Fibroblast of lung (primary cell): Measurements from ENCODE around the gene KLF3. TPM values are rescaled to one million over a fixed set of nuclear protein-coding genes. Genes with fewer than 3 reads are reported as not detected.
A peak's percentile ranks its signal among the peaks of the same experiment; 100 is the strongest.

ENCODE experiments used
- DNase-seq, 2 donors: peaks; one replicate each; pipeline versions ENCODE4 v3.0.0 to v3.0.0-alpha.2; 2010; ENCODE audit warnings: low read depth in 2 of 2
- H2AFZ ChIP-seq: 2 replicates; pipeline ENCODE4 v1.5.1; 2012; ENCODE audit warnings: low read length, control low read depth, inconsistent platforms
- H3K27ac ChIP-seq: 2 replicates; pipeline ENCODE4 v1.5.1; 2011; ENCODE audit warnings: low read length, control low read depth; ENCODE audit not compliant: insufficient read depth
- H3K27me3 ChIP-seq: 2 replicates; pipeline ENCODE4 v1.5.1; 2011; ENCODE audit warnings: mild to moderate bottlenecking, low read length; ENCODE audit not compliant: control insufficient read depth, insufficient read depth
- H3K36me3 ChIP-seq: 2 replicates; pipeline ENCODE4 v1.5.1; 2011; ENCODE audit warnings: low read length; ENCODE audit not compliant: control insufficient read depth, insufficient read depth
- H3K4me1 ChIP-seq: 2 replicates; pipeline ENCODE4 v1.5.1; 2011; ENCODE audit warnings: low read length; ENCODE audit not compliant: control insufficient read depth, insufficient read depth; ENCODE audit errors: extremely low read depth
- H3K4me2 ChIP-seq: 2 replicates; pipeline ENCODE4 v1.5.1; 2011; ENCODE audit warnings: low read length, control low read depth; ENCODE audit not compliant: insufficient read depth; ENCODE audit errors: extremely low read depth
- H3K4me3 ChIP-seq, 4 experiments: fragments of 200-600 bp in 1 of 4; sonication (generic) in 1 of 4; replicated peaks in 1 of 4; 2 replicates each; pipeline ENCODE4 v1.5.1; 2011 to 2016; ENCODE audit warnings: low read length in 4 of 4, low read depth in 3 of 4, mild to moderate bottlenecking in 3 of 4, control low read depth in 2 of 4, inconsistent platforms in 1 of 4, mixed read lengths in 1 of 4; ENCODE audit not compliant: insufficient read depth in 1 of 4; ENCODE audit errors: control extremely low read depth in 1 of 4
- H3K79me2 ChIP-seq: 2 replicates; pipeline ENCODE4 v1.5.1; 2012; ENCODE audit warnings: mild to moderate bottlenecking, low read length, inconsistent platforms; ENCODE audit not compliant: control insufficient read depth, insufficient read depth
- H3K9ac ChIP-seq: 2 replicates; pipeline ENCODE4 v1.5.1; 2011; ENCODE audit warnings: mild to moderate bottlenecking, low read length, control low read depth; ENCODE audit not compliant: insufficient read depth
- H3K9me3 ChIP-seq: 2 replicates; pipeline ENCODE4 v1.5.1; 2012; ENCODE audit warnings: low read depth, low read length; ENCODE audit not compliant: control insufficient read depth, insufficient read depth
- H4K20me1 ChIP-seq: 2 replicates; pipeline ENCODE4 v1.5.1; 2011; ENCODE audit warnings: low read length; ENCODE audit not compliant: control insufficient read depth, insufficient read depth; ENCODE audit errors: extremely low read depth
- EZH2 ChIP-seq: IDR thresholded peaks from 2 replicates; pipeline ENCODE4 v1.5.1; 2012; ENCODE audit warnings: low read length, control low read depth, mild to moderate bottlenecking; ENCODE audit errors: missing control alignments
- polyA plus RNA-seq, 2 donors: library from polyadenylated mRNA; depleted of rRNA in 1 of 2; stranded (reverse) in 1 of 2; unstranded in 1 of 2; fragments of >200 nt; gene quantifications; 2 replicates each; pipeline ENCODE4 v1.2.1, GENCODE V29; 2011 to 2012; ENCODE audit warnings: missing spikeins in 1 of 2
- total RNA-seq: library from RNA; depleted of rRNA; stranded (reverse); fragments of >200 nt; gene quantifications from 2 replicates; pipeline ENCODE4 v1.2.1, GENCODE V29; 2014
- TF ChIP-seq, protein P1 (sequence below), 2 donors: IDR thresholded peaks in 1 of 2; conservative IDR thresholded peaks in 1 of 2; 1 replicate in 1 of 2; 2 replicates in 1 of 2; pipeline ENCODE4 v1.5.1; 2011 to 2012; ENCODE audit warnings: low read length in 2 of 2, control low read depth in 1 of 2, inconsistent platforms in 1 of 2, low read depth in 1 of 2, mild to moderate bottlenecking in 1 of 2

The KLF3 gene
- total and polyA plus RNA-seq, 2 donors (not counting 1 experiment from before 2014, with no cell fraction given): 12.4 to 18.9 TPM

DNA sequence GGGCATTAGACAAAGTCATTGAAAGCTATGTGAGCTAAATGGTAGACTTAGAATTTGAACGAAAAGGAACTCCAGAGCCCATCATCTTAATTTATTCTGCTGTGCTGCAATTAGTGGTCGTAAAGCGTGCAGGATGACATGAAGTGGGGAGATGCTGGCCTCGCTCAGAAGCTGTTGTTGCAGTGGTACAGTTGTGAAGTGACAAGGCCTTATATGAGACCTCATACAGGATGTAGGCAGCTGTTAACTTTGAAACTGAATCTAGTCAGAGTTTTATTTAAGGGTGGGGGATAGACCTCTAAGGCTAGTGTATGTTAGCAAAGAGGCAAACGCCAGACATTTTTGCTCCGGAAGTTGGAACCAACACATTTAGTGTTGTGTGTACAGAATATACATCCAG, 13.4 kb downstream of the KLF3 start:
- H3K9ac ChIP-seq: no peak overlapping the region
- no peaks in the 10 kb centered on the region for H4K20me1 ChIP-seq

DNA sequence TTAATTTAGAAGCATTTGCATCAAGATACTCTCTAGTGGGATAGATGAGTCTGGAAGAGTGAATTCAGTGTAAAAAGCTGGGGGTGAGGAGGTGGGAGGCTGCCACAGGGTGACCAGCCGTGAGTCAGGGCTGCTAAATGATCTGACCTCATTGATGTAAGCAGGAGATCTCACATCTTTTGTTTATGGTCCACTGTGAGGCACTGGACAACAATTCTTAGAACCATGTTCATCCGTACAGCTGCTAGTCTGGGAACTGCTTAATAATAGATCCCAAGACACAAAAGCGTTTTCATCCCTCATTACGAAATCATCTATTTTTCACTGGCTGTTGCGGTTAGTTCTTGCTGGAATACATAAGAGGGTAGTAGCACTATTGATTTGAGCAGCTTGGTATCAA, 14.1 kb downstream of the KLF3 start:
- H2AFZ ChIP-seq: no peak overlapping the region
- peaks cover 74% of the 10 kb centered on the region for H3K79me2 ChIP-seq
- no peak overlapping the region for H3K9ac ChIP-seq
- TF ChIP-seq, protein P1, sequence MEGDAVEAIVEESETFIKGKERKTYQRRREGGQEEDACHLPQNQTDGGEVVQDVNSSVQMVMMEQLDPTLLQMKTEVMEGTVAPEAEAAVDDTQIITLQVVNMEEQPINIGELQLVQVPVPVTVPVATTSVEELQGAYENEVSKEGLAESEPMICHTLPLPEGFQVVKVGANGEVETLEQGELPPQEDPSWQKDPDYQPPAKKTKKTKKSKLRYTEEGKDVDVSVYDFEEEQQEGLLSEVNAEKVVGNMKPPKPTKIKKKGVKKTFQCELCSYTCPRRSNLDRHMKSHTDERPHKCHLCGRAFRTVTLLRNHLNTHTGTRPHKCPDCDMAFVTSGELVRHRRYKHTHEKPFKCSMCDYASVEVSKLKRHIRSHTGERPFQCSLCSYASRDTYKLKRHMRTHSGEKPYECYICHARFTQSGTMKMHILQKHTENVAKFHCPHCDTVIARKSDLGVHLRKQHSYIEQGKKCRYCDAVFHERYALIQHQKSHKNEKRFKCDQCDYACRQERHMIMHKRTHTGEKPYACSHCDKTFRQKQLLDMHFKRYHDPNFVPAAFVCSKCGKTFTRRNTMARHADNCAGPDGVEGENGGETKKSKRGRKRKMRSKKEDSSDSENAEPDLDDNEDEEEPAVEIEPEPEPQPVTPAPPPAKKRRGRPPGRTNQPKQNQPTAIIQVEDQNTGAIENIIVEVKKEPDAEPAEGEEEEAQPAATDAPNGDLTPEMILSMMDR (conservative IDR thresholded peaks at IDR 0.05 in 1 of 2, IDR thresholded peaks at IDR 0.05 in 1 of 2; ENCODE audit: low read depth in 1 of 2, low read length in 2 of 2): no peak
- no peak for TF ChIP-seq EZH2
- H3K27me3 ChIP-seq: no peaks in the 10 kb centered on the region
- peak overlapping the region; percentile 48 for H3K27ac ChIP-seq
- peaks cover 4% of the 10 kb centered on the region for H3K36me3 ChIP-seq
- peaks cover 33% of the 10 kb centered on the region for H3K4me1 ChIP-seq
- H3K9me3 ChIP-seq: no peaks in the 10 kb centered on the region
- no peak overlapping the region for H3K4me2 ChIP-seq
- H4K20me1 ChIP-seq: no peaks in the 10 kb centered on the region
- DNase-seq: peak; percentile 97 to 99
- no peak overlapping the region for H3K4me3 ChIP-seq

More for the DNA sequence above, 13.4 kb downstream of the KLF3 start:
- Histone ChIP-seq H3K27ac (peak overlapping the region; percentile 48), H3K79me2 (peaks cover 81% of the 10 kb centered on the region), H3K4me3 (no peak overlapping the region), H2AFZ (no peak overlapping the region), H3K4me2 (no peak overlapping the region), H3K36me3 (peaks cover 4% of the 10 kb centered on the region), H3K4me1 (peaks cover 38% of the 10 kb centered on the region), H3K9me3 (no peaks in the 10 kb centered on the region), H3K27me3 (no peaks in the 10 kb centered on the region)
- no peak for DNase-seq
- TF ChIP-seq EZH2: no peak
- TF ChIP-seq, protein P1 (conservative IDR thresholded peaks at IDR 0.05 in 1 of 2, IDR thresholded peaks at IDR 0.05 in 1 of 2; ENCODE audit: low read depth in 1 of 2, low read length in 2 of 2): no peak

DNA sequence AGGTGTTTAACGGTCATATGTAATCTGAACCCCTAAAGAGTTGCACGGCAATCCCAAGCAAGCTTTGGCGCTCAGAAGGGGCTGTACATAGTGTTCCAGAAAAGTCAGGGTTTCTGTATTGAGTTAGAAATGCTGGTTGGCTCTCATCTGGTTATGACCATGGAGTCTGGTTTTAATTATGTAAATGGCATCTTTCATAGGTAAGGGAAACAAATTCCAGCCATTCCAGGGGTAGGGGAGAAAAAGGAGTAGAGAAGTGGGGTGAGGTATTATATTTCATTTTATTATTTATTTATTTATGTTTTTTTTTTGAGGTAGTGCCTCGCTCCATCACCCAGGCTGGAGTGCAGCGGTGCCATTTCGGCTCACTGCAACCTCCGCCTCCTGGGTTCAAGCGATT, 15.9 kb downstream of the KLF3 start:
- no peaks in the 10 kb centered on the region for H3K9me3 ChIP-seq
- no peak overlapping the region for H3K4me3 ChIP-seq
- no peak overlapping the region for H2AFZ ChIP-seq
- H3K9ac ChIP-seq: no peak overlapping the region
- peaks cover 73% of the 10 kb centered on the region for H3K79me2 ChIP-seq
- no peak for DNase-seq
- H3K4me2 ChIP-seq: no peak overlapping the region
- H3K36me3 ChIP-seq: peaks cover 7% of the 10 kb centered on the region
- no peaks in the 10 kb centered on the region for H3K27me3 ChIP-seq
- peaks cover 18% of the 10 kb centered on the region for H3K4me1 ChIP-seq
- TF ChIP-seq, protein P1 (conservative IDR thresholded peaks at IDR 0.05 in 1 of 2, IDR thresholded peaks at IDR 0.05 in 1 of 2; ENCODE audit: low read depth in 1 of 2, low read length in 2 of 2): no peak
- no peak for TF ChIP-seq EZH2
- H4K20me1 ChIP-seq: no peaks in the 10 kb centered on the region
- no peak overlapping the region for H3K27ac ChIP-seq
